GM13977 (cell line): ENCODE results near the gene ATP9A.

Source experiments
- DNase-seq: peaks from one replicate; pipeline ENCODE4 v3.0.0; 2012; ENCODE audit warnings: low spot score
- in situ Hi-C: fragments of 300-500 bp; cut with MboI; formaldehyde crosslinking; loops from one replicate; pipeline ENCODE4 v1.12.0; 2022; ENCODE audit warnings: low sequenced_read_pairs, low pct_unique_long_range_greater_than_20kb, mixed read lengths, inconsistent platforms; ENCODE audit not compliant: unreplicated experiment
- TF ChIP-seq, protein P1 (sequence below): IDR thresholded peaks from 2 replicates; pipeline ENCODE4 v1.5.1; 2012; ENCODE audit warnings: mild to moderate bottlenecking, control low read depth; ENCODE audit not compliant: insufficient read depth; ENCODE audit errors: extremely low read depth, missing control alignments

ATP9A gene

DNA sequence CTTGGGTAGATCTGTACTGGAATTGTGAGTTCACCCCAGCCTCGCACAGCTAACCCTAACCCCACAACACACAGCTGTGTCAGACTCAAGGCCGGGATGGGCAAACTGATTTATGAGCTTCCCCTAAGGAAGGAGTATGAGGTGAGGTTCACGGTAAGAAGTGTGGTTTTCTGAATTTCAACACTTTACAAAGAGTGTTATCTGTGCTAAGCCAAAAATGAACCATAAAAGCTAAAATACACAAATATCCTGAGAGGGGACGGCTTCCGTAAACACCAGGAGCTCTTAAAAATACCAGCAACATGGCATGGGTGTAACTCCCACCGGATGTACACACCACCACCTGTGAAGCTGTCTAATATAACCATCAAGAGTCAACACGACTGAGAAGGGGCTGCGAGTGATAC lies 101.2 kb downstream of the ATP9A start:
- in situ Hi-C loops = no loop called here
- TF ChIP-seq, protein P1, sequence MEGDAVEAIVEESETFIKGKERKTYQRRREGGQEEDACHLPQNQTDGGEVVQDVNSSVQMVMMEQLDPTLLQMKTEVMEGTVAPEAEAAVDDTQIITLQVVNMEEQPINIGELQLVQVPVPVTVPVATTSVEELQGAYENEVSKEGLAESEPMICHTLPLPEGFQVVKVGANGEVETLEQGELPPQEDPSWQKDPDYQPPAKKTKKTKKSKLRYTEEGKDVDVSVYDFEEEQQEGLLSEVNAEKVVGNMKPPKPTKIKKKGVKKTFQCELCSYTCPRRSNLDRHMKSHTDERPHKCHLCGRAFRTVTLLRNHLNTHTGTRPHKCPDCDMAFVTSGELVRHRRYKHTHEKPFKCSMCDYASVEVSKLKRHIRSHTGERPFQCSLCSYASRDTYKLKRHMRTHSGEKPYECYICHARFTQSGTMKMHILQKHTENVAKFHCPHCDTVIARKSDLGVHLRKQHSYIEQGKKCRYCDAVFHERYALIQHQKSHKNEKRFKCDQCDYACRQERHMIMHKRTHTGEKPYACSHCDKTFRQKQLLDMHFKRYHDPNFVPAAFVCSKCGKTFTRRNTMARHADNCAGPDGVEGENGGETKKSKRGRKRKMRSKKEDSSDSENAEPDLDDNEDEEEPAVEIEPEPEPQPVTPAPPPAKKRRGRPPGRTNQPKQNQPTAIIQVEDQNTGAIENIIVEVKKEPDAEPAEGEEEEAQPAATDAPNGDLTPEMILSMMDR = no peak
- no peak for DNase-seq

DNA sequence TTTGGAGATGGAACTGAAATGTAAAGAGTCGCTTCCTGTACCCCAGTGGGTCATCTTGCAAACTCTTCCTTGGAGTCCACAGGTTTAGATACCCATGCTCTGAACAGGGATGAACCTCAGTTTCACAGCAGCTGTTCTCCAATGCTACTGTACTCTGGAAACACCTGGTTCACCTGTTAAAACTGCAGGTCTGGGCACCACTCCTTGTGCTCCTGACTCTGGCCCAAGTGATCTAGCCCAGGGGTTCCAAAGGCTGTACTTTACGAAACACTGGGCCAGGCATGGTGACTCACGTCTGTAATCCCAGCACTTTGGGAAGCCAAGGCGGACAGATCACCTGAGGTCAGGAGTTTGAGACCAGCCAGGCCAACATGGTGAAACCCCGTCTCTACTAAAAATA lies 102.1 kb downstream of the ATP9A start:
- in situ Hi-C loops = no loop called here
- no peak for DNase-seq

DNA sequence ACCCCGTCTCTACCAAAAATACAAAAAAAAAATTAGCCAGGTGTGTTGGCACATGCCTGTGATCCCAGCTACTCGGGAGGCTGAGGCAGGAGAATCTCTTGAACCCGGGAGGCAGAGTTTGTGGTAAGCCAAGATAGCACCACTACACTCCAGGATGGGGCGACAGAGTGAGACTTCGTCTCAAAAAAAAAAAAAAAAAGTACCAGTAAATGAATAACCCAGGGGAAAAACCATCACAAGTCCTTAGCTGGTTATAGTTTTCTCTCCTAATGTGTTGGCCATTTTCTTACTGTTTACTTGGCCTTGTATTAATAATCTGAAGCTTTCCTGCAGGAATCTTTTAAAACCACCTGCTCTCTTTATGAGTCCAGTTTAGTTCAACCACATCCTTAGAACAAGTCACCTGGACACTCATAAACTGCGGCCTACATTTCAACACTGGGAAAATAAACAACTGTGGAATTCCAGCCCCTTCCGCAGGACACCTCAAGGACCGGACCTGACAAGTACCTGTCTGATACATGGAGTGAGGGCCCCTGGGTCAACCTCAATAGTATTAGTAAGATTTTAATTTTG lies 102.6 kb downstream of the ATP9A start:
- TF ChIP-seq, protein P1 = no peak
- in situ Hi-C loops = no loop called here
- DNase-seq = no peak

More for the DNA sequence above, 102.1 kb downstream of the ATP9A start:
- TF ChIP-seq, protein P1 = no peak

DNA sequence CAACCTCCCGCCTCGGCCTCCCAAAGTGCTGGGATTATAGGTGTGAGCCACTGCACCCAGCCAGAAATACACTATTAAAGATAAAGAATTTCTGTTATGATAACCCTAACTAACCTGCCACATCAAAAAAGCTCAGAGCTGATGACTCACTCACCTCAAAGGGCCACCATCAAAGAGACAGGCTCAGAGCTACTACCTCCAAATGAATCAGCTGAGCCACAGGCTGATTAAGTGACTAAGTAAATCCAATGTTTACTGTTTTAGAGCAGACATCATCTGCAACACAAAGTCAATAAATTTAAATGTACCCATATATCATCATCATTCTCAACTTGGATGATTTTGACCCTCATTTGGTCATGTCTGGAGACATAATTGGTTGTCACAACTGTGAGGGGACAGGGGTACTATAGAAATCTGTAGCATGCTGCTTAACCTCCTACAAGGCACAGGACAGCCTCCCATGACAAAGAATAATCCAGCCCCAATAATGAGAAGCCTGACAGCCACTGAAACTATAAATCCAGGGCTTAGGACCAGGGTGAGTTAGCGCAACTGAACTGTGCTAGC lies 106.5 kb downstream of the ATP9A start:
- TF ChIP-seq, protein P1 = no peak
- peak; percentile 56 for DNase-seq
- in situ Hi-C loops = no loop called here

DNA sequence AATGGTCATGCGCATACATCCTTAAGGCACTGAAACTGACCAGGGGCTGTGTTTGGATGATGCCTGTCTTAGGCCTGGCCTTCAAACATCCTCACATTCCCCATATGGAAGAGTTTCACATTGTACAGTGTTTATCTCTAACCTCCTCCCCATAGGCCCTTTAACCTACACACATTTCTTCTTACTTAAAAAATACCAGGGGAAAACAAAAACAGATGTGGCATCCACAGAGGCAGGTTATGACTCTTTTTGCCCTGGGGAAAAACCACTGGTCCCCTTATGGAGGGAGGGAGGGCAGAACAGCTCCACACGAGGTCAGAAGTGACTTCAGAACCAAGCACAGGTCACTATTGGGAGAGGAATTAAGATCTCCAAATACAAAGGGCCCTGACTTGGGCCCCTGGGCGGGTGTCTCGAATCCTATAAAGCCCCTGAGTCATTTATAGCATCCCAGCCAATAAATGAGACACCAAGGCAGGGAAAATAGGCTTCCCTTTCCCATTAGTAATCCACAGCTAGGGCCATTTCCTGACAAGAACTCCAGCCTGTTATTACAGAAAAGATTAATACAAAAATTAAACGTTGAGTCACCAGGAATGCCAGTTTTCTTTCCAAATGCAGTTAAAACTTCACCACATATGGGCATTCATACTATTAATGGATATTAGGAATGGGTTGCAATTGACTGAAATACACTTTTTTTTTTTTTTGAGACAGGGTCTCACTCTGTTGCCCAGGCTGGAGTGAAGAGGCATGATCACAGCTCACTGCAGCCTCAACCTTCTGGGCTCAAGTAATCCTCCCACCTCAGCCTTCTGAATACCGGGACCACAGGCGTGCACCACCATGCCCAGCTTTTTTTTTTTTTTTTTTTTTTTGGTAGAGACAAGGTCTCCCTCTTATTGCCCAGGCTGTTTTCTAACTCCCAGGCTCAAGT lies 107.2 kb downstream of the ATP9A start:
- in situ Hi-C loops = no loop called here
- no peak for DNase-seq
- TF ChIP-seq, protein P1 = no peak

DNA sequence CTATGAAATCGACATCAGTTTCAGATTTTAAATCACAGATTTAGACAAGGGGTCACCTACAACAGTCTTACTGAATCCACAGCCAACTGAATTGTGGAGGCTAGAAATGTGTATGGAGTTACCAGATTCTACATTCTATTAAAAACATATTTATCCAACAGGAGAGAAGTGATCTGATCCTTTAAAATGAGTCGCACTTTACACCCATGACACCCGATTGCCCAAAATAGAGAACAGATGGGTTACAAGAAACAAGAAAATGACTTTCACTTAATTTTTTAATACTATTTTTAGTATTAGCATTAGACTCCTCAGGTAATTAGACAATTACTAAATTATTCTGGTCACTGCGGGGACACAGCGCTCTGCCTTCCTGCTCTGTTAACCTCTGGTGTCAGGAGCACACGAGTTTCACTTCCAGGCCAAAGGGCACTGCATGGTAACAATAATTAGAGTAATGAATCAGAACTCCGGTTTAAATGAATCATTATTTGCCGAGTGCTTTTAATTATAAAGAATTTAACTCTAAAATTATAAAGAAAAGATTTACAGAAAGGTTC lies 108.6 kb downstream of the ATP9A start:
- TF ChIP-seq, protein P1 = no peak
- in situ Hi-C loops = no loop called here
- DNase-seq = no peak
